Activated CD8-positive, alpha-beta memory T cell treated with anti-CD3 and anti-CD28 coated beads, Interleukin-2, amount 50 U/mL, for 1 hour (primary cell): ENCODE results near the gene DHX58.

Experiments
- DNase-seq: peaks from one replicate; pipeline ENCODE4 v3.0.0-alpha.2; 2020; ENCODE audit errors: extremely low read depth

DHX58 gene

DNA sequence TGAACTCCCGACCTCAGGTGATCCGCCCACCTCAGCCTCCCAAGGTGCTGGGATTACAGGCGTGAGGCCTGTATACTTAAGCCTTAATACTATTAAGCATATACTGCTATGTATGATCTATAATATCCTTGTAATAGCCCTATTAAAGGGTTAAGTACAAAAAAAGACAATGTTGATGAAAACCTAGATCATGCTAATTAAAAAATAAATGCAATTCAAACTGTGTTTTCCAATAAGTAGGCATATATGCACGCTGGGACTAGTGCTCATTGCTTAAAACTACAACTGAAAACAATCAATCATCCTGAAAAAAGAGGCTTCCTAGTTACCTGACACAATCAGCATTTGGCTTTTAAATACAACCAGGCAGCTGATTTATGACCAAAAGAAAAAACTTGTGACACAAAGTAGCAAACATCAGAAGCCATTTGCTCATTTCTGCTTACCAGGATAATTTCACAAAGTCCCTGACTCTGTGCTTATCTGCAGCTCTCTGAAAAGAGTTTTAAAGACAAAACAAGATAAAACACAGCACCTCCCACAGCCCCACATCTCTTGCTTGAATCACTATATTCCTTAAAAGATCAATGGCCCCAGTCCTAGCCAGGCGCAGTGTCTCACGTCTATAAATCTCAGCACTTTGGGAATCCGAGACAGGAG lies 25.3 kb downstream of the DHX58 start:
- DNase-seq: no peak

DNA sequence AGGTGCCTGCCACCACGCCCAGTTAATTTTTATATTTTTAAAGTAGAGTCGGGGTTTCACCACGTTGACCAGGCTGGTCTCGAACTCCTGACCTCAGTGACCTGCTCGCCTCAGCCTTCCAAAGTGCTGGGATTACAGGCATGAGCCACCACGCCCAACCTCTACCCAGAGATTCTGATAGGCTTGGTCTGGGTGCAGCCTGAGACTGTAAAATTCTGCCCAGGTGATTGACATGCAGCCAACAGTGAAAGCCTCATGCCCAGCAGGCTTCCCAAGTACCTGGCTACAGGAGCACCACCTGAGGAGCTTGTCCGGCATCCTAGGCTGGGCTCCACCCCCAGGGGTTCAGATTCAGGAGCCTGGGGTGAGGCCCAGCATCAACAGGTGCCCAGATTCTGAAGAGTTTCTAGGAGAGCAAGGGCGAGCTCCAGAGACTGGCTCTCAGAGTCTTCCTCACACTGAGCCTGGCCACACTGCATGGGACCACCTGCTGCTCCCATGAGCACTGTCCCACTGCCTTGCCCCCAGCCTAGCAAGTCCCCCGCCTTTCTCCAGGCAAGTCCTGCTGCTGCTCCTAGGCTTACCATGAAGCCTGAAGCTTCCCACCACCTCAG lies 30.9 kb downstream of the DHX58 start:
- DNase-seq: no peak

DNA sequence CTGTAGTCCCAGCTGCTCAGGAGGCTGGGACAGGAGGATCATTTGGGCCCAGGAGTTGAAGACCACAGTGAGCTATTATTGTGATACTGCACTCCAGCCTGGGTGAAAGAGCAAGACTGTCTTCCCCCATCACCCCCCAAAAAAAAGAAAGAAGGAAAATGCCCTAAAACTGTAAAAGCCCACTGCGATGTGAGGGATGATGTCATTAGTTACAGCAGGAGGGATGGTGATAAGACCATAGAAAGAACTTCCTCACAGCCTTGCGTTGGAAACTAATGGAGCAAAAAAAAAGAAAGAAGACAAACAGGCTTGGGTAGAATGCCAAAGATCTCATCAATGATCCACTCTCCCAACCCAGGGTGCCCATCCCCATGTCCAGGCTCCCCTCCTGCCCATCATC lies 33.0 kb downstream of the DHX58 start:
- DNase-seq: no peak

DNA sequence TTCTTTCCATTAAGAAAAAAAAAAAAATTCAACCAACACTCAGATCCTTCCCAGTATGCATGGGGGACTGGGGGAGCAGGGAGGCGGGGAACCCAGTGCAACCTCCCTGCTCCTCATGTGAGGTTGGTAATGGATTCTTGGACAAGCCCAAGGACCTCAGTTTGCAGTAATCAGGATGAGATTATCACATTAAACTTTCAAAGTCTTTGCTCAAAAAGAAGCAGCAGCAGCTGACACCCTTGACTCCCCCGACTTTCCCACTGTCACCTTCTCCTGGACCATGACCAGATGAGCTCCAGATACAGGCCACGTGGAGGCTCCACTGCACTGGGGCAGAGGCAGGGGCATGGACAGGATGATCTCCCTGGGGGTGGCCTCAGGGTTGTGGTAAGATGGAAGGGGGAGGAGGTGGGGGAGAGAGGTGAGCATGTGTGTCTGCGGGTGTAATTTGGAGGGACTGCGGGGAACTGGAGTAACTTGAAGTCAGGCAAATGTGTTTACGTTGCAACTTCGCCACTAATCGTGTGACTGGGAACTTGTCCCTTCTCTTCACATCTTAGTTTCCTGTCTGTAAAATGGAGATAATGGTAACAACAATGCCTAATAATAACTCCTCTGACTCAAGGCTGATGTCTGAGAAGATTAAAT lies 34.0 kb downstream of the DHX58 start:
- DNase-seq: no peak

DNA sequence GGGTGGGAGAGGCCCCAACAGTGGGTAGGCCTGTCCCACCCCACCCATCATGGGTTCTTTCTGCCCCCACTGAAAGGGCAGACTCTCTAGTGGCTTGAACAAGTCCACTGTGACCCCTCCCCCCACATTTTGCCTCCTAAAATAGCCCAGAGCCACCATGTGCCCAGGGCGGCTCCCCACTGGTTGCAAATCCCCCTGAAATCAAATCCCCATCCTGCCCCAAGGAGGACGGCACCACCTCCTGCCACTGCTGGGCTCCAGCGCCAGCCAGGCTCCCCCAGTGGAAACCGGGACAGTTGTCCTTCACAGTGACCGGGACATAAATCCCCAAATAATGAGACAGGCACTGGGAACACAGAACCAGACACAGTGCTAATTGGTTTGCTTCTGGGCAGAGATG lies 34.8 kb downstream of the DHX58 start:
- DNase-seq: no peak

DNA sequence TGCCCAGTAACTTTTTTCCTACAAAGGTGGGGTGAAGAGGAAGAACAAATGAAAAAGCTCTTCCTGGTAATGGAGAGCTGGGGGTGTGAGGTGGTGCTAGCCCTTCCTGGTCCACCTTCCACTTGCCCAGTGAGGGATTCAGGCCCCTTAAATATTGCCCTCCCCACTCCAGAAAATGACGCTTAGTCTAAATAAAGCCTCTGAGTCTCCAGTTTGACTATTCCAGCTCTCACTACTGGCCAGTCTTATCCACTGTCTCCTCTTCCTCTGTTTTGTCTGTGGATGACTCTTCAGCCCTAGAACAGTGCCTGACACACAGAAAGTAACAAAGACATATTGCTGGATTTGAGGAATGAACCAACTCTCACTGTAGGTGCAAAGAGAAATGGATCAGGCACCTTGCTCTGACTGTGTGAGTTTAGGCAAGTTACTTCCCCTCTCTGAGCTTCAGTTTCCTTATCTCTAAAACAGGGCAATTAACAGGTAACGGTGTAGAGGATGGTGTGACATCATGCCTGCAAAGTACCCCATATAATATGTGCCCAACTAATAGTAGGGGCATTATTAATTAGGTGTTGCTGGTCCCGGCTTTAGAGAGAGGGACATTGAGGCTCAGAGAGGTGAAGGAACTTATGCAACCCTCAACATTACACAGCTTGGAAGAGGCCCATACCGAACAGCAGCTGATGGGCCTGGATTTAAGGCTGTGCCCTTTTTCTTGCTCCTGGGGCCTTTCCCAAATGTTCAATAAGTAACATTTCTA lies 35.5 kb downstream of the DHX58 start:
- no peak for DNase-seq

DNA sequence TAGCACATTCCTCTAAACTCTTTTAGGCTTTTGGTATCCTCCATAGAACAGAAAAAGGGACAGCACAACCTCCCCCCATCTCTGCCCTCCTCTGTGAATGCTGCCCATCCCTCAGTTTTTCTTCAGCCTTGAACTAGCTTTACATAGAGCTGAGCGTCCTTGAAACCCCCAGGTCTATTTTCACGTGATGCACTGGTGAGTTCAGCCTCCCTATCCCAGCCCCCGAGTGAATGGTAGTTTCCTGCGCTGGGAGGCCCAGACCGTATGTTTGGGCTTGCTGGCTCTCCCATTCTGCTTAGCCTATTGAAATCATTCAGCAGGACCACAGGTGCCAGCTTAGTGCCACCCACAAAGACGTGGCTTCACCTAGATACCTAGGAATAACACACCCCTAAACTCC lies 36.7 kb downstream of the DHX58 start:
- no peak for DNase-seq

DNA sequence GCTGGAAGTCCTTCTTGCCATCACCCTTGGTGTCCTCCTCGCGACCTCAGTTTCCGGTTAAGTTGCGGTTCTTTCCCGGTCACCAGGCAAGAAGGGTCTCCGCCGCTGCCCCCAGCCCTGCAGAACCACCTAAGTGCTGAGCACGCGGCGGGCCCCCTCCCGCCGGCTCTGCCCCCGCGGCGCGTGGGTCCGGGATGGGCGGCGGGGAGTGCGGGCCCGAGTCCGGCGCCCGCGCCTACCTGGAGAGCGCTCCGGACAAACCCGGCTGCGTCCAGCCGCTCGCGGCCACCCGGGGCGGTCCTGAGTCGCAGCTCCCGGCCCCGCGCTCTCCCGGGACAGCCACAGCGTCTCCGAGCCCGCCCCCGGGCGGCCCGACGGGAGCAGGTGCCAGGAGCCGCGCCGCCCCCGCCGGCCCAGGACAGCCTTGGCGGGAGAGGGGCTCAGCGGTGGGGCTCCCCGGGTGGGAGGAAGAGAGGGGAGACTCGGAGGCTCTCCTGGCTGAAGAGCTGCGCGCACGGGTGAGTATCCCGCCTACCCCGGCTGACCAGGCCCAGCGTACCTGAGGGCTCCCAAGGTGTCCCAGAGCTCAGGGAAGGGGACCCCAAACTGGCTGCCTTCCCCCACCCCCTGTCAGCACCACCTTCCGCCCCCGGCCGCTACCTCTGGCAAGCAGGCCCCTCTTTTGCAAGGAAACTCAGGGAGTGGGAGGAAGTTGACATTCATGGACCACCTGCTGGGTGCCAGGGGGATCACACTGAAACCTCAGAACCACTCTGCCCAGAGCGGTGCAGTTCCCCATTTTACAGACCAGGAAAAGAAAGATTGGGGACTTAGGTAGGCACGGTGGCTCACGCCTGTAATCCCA lies 40.0 kb downstream of the DHX58 start:
- no peak for DNase-seq

DNA sequence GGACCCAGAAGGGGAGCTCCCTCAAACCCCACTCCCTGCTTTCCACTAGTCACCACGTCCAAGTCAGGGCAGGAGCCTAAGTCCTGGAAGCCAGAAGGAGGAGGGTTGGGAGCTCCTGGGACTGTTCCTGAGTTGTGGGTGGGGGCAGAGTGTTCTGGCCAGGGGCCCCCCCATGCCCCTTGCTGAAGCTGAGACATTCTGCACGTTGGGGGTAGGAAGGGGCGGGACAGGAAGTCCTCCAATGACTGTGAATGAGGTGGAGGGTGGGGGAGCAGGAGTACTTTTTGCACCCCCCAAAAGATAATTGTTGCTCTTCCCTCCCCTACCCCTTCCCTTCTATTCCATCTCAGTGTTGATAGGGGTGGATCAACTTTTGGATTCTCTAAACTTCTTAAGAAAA lies 40.7 kb downstream of the DHX58 start:
- DNase-seq: no peak

DNA sequence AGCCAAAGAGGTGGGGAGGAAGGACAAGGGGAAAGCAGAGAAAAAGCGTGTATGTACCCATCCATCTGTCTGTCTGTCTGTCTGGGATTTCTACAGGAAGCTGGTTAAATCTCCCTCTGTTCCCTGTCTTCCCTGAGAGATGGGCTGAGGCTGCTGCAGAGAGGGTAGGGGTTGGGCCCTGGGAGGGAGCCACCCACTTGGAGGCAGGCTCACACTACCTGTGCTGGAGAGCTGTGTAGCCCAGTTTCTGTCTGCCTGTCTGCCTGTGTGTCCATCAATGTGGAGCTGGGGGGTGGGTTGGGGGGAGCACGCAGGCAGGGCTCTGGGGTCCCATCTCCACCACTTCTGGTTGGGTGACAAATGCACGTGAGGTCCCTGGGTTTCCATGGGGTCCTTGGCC lies 43.5 kb downstream of the DHX58 start:
- no peak for DNase-seq

DNA sequence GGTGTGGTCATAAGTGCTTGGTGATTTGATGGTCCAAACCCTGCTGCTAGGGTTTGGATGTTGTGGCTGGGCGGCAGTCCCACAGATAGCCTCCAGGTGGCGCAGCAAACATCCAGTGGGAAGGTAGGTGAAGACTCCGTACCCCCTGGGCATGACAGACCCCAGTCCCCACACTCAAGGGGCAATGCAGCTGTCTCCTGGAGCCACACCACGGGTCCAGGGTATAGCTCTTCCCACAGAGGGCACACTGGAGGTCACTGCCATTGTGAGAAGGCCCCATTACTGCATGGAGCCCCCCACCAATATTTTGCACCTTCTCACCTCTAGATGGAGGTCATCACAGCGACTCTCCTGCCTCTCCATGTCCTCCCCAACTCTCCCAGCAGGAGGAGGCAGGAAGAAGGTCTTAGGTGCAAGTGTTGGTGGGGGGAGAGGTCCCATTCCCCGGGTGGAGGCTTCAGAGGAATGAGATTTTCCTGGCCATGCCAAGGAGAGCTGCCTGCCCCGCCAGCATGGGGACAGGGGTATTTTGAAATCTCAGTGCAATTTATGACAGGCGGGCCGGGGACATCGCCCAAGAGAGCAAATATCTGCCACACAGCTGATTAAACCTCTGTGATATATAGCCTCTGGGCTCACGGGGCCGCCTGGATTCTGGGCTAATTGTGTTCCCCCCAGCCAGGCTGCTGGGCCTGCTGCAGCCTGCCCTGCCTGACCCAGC lies 45.0 kb downstream of the DHX58 start:
- no peak for DNase-seq

DNA sequence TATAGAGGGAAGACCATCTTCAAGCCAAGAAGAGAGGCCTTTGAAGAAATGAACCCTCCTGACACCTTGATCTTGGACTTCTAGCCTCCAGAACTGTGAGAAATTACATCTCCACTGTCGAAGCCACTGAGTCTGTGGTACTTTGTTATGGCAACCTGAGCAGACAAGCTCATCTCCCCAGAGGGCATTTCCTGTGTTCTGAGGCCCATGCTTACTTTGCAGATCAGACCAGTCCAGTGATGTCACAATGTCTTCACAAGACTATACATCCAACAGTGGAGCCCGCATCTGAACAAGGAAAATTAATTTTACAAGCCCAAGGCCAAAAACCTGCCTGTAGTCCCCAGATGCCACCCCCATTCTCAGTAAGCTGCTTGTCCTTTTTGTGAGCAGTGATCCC lies 47.3 kb downstream of the DHX58 start:
- DNase-seq: no peak

DNA sequence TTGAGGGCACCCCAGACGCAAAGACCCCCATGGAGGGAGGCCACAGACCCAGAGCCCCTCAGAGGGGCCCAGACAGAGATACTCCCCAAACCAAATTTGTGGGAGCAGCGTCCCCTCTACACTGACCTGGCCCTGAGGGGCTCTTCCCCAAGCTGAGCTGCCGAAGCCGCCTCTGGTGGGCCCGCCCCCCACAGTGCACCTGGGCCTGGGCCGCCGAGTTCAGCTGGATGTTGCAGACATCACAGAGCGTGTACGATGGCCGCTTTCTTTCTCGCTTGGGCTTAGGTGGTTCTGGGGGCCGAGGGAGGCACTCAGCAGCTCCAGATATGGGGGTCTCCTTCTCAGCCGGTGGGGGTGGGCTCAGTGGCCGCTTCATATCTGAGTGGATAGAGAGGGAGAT lies 49.8 kb downstream of the DHX58 start:
- DNase-seq: no peak

DNA sequence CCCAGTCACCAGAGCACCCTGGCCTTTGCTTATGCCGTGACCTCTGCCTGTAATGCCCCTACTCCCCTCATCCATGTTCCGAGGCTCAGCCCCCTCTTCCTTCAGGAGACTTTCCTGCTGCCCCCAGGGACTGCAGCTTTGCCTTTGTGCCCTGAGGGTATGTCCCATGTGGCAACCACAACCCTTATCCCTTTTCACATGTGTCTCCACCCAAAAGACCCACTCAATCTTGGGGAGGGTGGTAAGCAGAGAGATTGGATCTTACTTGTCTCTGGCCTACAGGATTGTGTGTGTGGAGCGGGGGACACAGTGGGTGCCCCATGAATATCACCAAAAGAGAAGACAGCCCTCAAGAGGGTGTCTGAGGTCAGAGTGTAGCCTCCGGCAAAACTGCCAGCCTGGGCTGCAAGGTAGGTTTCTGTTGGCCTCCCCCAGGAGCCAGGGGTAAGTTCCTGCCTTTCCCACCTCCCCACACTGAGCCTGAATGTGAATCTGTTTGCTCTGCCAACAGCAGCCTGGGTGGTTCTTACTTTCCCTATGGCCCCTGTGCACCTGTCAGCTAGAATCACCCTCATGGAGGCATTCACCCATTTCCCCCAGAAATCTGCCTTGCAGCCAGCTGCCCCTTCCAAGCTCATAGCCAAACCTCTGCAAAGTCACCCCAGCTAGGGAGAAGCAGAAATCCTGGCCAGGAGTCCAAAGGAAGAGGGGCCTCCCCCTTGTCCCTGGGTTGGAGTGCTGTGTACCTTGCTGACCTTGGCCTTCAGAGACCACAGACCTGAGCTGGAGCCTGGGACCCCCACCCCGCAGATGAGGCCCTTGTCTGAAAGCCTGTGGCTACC lies 50.6 kb downstream of the DHX58 start:
- DNase-seq: no peak

DNA sequence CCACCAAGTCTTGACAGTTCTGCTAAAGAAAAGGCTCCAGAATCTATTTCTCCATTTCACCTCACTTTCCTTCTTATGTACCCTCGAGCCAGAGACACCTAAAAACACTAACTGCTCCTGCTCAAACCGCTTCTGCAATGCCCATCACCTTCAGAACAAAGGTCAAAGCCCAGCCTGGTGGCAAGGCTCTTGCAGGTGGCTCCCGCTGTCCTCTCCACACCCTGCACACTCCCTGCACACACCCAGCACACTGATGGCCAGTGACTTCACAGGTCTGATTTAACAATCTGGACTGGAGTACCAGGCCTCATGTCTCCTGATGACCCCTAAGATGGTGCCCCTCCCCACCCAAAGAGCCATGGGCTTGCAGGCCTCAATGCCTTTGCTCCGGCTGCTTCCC lies 52.3 kb downstream of the DHX58 start:
- DNase-seq: no peak

DNA sequence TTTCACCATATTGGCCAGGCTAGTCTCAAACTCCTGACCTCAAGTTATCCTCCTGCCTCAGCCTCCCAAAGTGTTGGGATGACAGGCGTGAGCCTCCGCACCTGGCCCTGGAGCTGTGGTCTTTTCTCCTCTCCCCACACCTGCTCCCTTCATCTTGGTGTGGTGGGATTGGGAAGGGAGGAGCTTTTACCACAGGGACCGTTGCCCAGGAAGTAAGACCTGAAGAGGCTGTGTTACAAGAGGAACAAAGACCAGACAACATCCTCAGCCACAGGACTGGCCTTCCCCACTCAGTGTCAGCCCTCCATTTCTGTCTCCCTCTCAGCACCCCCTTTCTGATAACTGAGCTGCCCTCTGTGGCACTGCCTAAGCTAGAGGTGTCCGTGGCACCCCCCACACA lies 52.7 kb downstream of the DHX58 start:
- no peak for DNase-seq

DNA sequence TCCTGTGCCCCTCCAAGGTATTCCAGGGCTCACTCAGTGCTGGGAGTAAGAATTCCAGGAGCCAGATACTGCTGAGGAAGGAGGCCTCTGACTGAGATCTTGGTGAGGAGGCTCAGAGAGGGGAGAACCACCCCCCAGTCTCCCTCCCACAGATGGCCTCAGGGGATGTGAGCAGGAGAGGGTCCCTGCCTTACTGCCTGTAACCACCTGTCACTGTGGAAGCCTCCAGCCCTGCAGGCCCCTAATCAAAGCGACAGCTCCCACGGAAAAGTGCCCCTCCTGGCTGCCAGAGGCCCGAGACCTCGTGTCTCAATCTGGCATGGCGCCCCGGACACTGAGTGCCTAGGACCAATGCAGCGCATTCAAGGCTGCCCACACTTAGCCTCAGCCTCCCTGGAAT lies 54.5 kb downstream of the DHX58 start:
- no peak for DNase-seq

DNA sequence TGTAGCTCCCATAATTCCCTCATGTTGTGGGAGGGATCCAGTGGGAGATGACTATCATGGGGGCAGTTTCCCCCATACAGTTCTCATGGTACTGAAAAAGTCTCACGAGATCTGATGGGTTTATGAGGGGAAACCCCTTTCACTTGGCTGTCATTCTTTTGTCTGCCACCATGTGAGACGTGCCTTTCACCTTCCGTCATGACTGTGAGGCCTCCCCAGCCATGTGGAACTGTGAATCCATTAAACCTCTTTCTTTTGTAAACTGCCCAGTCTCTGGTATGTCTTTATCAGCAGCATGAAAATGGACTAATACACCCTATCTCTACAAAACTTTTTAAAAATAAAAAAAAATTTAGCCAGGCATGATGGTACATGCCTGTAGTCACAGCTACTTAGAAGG lies 55.9 kb downstream of the DHX58 start:
- DNase-seq: no peak

DNA sequence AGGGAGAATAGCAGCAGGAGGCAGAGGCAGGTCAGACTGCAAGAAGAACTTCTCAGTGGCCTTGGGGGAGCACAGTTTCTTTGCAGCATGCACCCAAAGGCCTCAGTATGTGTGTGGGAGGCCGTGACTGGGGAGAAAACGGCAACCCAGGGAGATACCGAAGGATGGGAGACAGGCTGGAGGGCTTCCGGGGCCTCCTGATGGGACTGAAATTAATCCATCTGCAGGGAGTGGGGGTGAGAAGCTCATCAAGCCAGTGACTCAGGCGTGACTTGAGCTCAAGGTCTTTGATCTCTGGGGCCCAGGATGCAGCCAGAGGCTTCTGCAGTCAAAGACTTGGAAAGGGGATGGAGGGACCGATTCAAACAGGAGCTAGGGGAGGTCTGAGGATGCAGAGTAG lies 57.0 kb downstream of the DHX58 start:
- no peak for DNase-seq

DNA sequence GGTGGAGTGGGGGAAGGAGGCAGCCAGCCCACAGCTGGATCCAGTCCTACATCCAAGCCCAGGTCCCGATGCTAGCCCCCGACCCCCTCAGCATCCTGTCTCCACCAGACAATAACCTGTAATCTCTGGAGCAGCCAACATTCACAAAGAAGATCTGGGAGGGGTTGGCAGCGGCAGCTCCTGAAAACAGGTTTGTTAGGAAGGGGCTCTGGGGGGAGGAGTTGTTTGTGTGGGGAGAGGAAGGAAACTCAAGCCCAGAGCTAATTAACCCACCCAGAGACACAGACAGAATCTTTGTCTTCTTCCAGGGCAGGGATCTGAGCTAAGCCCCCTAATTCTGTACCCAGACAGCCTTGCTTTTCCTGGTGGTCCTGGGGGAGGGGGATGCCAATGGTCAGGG lies 57.5 kb downstream of the DHX58 start:
- DNase-seq: no peak
